Stimulated activated naive B cell treated with anti-CD40 and anti-IgM and Interleukin-4, amounts not matched to agents 10 μg/mL and 1 μg/mL and 100 μg/mL, for 72 hours (primary cell): ENCODE measurements around the gene CHD6.

Experiments
- ATAC-seq, 2 donors: fragments of 150-1000 bp; cut with Tn5 transposase; replicated peaks; 2 replicates each; pipeline ENCODE4 v1.10.0; 2021; ENCODE audit warnings: moderate library complexity in 1 of 2
- DNase-seq: peaks from one replicate; pipeline ENCODE4 v3.0.0; 2021
- H3K27ac Mint-ChIP-seq: one replicate; pipeline ENCODE4 v1.8.0; 2022; ENCODE audit warnings: mild to moderate bottlenecking, mixed read lengths
- H3K27me3 Mint-ChIP-seq, 2 donors: one replicate each; pipeline ENCODE4 v1.8.0; 2022; ENCODE audit warnings: mixed read lengths in 2 of 2
- H3K36me3 Mint-ChIP-seq, 2 donors: one replicate each; pipeline ENCODE4 v1.8.0; 2022; ENCODE audit warnings: mixed read lengths in 2 of 2, mild to moderate bottlenecking in 1 of 2
- H3K4me1 Mint-ChIP-seq, 2 donors: one replicate each; pipeline ENCODE4 v1.8.0; 2022; ENCODE audit warnings: mixed read lengths in 2 of 2, mild to moderate bottlenecking in 1 of 2
- H3K4me3 Mint-ChIP-seq, 2 donors: one replicate each; pipeline ENCODE4 v1.8.0; 2022; ENCODE audit warnings: mild to moderate bottlenecking in 2 of 2, mixed read lengths in 2 of 2, moderate library complexity in 1 of 2
- H3K9me3 Mint-ChIP-seq, 2 donors: one replicate each; pipeline ENCODE4 v1.8.0; 2022; ENCODE audit warnings: mixed read lengths in 2 of 2, mild to moderate bottlenecking in 1 of 2

CHD6 gene

GRCh38 chr20:41631826-41632225 lies 13.6 kb upstream of the CHD6 start:
- H3K36me3 Mint-ChIP-seq, result peaks cover 3 to 4% of the 10 kb centered on the region in 2 donors
- H3K4me1 Mint-ChIP-seq, result peaks cover 7 to 12% of the 10 kb centered on the region in 2 donors
- H3K27ac Mint-ChIP-seq, result no peak overlapping the region
- no peak overlapping the region for H3K4me3 Mint-ChIP-seq
- no peaks in the 10 kb centered on the region for H3K27me3 Mint-ChIP-seq
- H3K9me3 Mint-ChIP-seq, result peaks cover 3 to 4% of the 10 kb centered on the region in 2 donors
- ATAC-seq (no peak), DNase-seq (no peak)

DNA sequence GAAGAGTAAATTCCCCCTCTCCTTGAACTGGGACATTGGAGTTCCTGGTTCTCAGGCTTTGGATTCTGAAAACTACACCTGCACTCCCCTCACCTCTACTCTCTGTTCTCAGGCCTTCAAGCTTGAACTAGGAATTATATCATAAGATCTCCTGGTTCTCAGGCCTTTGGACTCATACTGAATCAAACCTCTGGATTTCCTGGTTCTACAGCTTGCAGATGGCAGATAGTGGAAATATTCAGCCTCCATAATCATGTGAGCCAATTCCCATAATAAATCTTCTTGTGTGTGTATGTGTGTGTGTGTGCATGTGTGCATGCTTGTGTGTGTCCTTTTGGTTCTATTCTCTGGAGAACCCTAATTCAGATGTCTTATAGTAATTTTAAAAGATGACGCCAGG lies 12.7 kb upstream of the CHD6 start:
- no peaks in the 10 kb centered on the region for H3K27me3 Mint-ChIP-seq
- ATAC-seq (no peak), DNase-seq (no peak)
- H3K4me1 Mint-ChIP-seq, result peaks cover 7 to 12% of the 10 kb centered on the region in 2 donors
- no peak overlapping the region for H3K27ac Mint-ChIP-seq
- no peak overlapping the region for H3K4me3 Mint-ChIP-seq
- peaks cover 3 to 4% of the 10 kb centered on the region in 2 donors for H3K36me3 Mint-ChIP-seq
- peaks cover 3 to 4% of the 10 kb centered on the region in 2 donors for H3K9me3 Mint-ChIP-seq

DNA sequence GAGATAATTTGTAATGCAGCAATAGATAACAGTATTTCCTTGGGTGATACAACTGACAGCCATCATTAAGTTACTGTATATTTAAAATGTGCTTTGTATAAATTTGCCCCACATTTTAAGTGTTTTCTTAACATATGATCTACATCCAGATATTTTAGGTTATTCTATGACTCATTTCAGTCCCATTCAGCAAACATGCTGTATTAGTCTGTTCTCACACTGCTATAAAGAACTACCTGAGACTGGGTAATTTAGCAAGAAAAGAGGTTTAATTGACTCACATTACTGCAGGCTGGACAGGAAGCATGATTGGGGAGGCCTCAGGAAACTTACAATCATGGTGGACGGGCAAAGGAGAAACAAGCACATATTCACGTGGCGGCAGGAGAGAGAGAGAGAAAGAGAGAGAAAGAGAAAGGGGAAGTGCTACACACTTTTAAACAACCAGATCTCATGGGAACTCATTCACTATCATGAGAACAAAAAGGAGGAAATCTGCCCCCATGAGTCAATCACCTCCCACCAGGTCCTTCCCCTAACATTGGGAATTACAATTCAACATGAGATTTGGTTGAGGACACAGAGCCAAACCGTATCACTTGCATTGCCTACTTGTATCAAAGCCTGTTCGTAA lies 9.6 kb upstream of the CHD6 start:
- Mint-ChIP-seq H3K4me1 (peaks cover 5 to 6% of the 10 kb centered on the region in 2 donors), H3K27ac (peak overlapping the region; percentile 78), H3K9me3 (peaks cover 3 to 4% of the 10 kb centered on the region in 2 donors), H3K27me3 (no peaks in the 10 kb centered on the region), H3K4me3 (peak overlapping the region in 1 of 2 donors; percentile 36), H3K36me3 (peaks cover 3 to 4% of the 10 kb centered on the region in 2 donors)
- ATAC-seq (peak; percentile 61 to 69), DNase-seq (peak; percentile 8)

- Mint-ChIP-seq H3K4me1 (peaks cover 10 to 11% of the 10 kb centered on the region in 2 donors), H3K36me3 (peaks cover 3 to 4% of the 10 kb centered on the region in 2 donors), H3K4me3 (no peak overlapping the region), H3K27me3 (no peaks in the 10 kb centered on the region), H3K27ac (no peak overlapping the region), H3K9me3 (peaks cover 3 to 4% of the 10 kb centered on the region in 2 donors)
- no peak for ATAC-seq
- no peak for DNase-seq
Observed at GRCh38 chr20:41627001-41627495, 8.9 kb upstream of the CHD6 start.

GRCh38 chr20:41623625-41624375 lies 5.6 kb upstream of the CHD6 start:
- Mint-ChIP-seq H3K4me3 (no peak overlapping the region), H3K9me3 (peaks cover 3 to 4% of the 10 kb centered on the region in 2 donors), H3K36me3 (peaks cover 3 to 4% of the 10 kb centered on the region in 2 donors), H3K27ac (no peak overlapping the region), H3K4me1 (peaks cover 31 to 38% of the 10 kb centered on the region in 2 donors), H3K27me3 (no peaks in the 10 kb centered on the region)
- no peak for ATAC-seq
- no peak for DNase-seq

DNA sequence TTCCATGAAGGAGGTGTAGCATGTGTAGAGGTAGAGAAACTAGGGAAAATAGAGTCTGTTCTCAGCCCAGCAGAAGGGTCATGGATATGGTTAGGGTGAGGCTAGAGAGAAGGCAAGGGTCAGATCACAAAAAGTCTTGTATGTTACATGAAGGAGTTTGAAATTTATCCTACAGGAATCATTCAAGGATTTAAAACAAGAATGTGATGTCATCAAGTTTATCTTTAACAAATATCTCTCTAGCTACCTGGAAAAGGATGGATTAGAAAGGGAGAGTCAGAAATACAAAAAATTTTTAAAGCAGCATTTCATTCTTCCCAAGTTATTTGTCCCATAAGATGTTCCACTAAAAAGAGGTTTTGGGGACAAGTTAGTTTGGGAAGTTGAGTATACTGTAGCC lies 4.4 kb upstream of the CHD6 start:
- no peaks in the 10 kb centered on the region for H3K27me3 Mint-ChIP-seq
- peaks cover 27 to 33% of the 10 kb centered on the region in 2 donors for H3K4me1 Mint-ChIP-seq
- no peak overlapping the region for H3K4me3 Mint-ChIP-seq
- DNase-seq (no peak), ATAC-seq (no peak)
- H3K36me3 Mint-ChIP-seq, result peaks cover under 1% of the 10 kb centered on the region in 2 donors
- no peak overlapping the region for H3K27ac Mint-ChIP-seq
- H3K9me3 Mint-ChIP-seq, result peaks cover under 1% of the 10 kb centered on the region in 2 donors

DNA sequence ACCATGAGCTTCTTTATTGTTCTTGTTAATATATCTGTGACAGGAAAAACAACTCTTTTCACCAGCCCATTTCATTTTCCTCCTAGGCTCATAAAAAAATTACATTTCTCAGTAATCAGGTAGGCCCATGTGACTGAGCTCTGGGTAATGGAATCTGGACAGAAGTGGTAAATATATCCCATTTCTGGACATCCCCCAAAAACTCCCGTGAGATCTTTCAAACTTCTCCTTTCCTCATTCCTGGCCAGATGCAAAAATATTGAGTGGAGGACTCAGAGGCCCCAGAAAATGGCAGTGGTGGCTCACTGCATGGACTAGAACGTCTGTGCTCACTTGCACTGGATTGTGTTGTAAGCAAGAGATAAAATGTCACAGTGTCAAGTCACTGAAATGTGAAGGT lies 3.8 kb upstream of the CHD6 start:
- Mint-ChIP-seq H3K27ac (no peak overlapping the region), H3K4me3 (no peak overlapping the region), H3K27me3 (no peaks in the 10 kb centered on the region), H3K4me1 (peaks cover 30 to 37% of the 10 kb centered on the region in 2 donors), H3K36me3 (no peaks in the 10 kb centered on the region), H3K9me3 (no peaks in the 10 kb centered on the region)
- ATAC-seq, result no peak
- no peak for DNase-seq

- Mint-ChIP-seq H3K27me3 (no peaks in the 10 kb centered on the region), H3K4me1 (peaks cover 34 to 42% of the 10 kb centered on the region in 2 donors), H3K36me3 (peaks cover 0 to 1% of the 10 kb centered on the region in 2 donors), H3K9me3 (no peaks in the 10 kb centered on the region), H3K27ac (no peak overlapping the region), H3K4me3 (no peak overlapping the region)
- DNase-seq, result no peak
- no peak for ATAC-seq
Observed at GRCh38 chr20:41621421-41621820, 3.2 kb upstream of the CHD6 start.

- Mint-ChIP-seq H3K36me3 (peaks cover 0 to 1% of the 10 kb centered on the region in 2 donors), H3K4me3 (peak overlapping the region; percentile 52 to 81), H3K9me3 (no peaks in the 10 kb centered on the region), H3K27ac (no peak overlapping the region), H3K27me3 (no peaks in the 10 kb centered on the region), H3K4me1 (peaks cover 44 to 61% of the 10 kb centered on the region in 2 donors)
- DNase-seq, result no peak
- ATAC-seq, result no peak
Observed at GRCh38 chr20:41619360-41620100, 1.4 kb upstream of the CHD6 start.

DNA sequence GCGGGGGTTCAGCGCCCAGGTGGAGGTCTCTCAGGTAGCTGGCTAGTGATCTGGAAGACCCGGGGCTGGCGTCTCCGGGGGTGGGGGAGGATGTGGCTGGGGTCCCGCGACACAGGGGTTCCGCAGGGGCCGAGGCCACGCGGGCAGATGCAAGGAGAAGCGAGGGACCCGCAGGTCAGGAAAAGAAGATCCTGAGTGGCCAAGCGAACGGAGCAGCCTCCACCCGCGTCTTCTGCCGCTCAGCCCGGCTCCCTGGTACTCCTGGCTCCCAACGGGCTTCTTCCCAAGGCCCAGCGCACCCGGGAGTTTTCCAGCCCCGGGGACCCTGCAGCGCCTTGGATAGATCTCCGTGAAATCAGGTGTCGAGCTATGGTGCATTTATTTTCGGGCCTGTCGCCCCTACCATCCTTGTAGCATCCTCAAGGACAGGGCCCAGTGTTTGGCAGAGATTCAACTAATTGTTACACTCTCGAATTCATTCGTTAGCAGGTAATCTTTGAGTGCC lies 682 bp upstream of the CHD6 start:
- H3K4me3 Mint-ChIP-seq, result peak overlapping the region; percentile 81 to 96

DNA sequence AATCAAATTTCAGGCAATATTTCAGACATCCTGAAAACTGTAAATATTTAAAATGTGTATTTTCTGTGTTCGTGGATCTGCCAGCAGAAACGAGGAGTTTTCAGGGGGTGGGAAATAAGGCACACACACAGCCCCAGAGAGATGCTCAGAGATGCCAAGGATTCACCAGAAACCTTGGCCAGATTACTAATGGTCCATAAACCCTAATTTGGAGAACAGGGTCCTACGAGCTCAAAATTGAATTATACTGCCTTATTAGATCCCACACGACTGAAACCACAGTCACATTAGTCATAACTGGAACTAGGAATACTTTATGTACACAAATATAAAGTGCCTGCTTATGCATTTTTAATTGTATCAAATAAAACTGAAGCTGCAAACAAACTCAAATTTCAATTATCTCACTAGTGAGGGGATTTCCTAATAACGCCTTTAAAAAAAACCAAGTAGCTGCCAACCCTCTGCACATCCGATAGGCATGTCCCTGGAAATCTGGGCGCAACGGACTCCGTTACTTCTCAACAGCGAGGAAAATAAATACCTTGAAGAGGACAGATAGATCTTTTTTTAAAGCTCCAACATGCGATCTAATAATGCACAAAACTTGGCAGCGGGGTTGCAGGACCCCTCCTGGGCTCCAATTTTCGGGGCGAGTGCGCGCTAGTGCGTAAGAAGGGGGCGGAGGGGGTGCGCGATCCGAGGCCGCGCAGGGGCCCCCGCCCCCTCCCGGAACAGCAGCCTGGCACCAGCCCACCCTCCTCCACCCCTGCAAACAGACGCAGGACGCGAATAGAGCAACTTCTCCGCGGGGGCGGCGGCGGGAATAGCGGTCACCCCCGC lies 897 bp downstream of the CHD6 start:
- no peaks in the 10 kb centered on the region for H3K27me3 Mint-ChIP-seq
- H3K4me3 Mint-ChIP-seq, result peak overlapping the region; percentile 87 to 88
- ATAC-seq, result peak; percentile 2 to 4
- H3K9me3 Mint-ChIP-seq, result no peaks in the 10 kb centered on the region
- H3K4me1 Mint-ChIP-seq, result peaks cover 44 to 62% of the 10 kb centered on the region in 2 donors
- no peak for DNase-seq
- H3K27ac Mint-ChIP-seq, result peak overlapping the region; percentile 89
- peaks cover 0 to 1% of the 10 kb centered on the region in 2 donors for H3K36me3 Mint-ChIP-seq

More for the DNA sequence above, 682 bp upstream of the CHD6 start:
- DNase-seq, result no peak
- Mint-ChIP-seq H3K36me3 (peaks cover 0 to 1% of the 10 kb centered on the region in 2 donors), H3K9me3 (no peaks in the 10 kb centered on the region), H3K27me3 (no peaks in the 10 kb centered on the region), H3K27ac (no peak overlapping the region), H3K4me1 (peaks cover 44 to 63% of the 10 kb centered on the region in 2 donors)
- no peak for ATAC-seq

DNA sequence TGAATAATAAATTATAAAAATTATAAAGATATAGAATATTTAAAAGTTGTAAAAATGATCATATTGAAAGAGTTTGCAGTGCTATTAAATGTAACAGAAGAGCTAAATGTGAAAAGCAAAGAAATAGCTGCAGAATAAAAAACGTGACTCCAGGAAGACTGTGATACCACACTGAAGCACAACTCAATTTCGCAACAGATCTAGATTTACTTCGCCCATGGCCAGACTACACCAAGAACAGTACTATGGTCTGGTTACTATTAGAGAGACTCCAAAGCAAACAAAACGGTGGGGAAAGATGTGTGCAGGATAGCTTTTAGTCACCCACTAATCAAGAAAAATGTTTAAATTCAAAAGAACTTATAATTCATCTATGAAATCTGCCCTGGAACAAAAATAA lies 1.9 kb downstream of the CHD6 start:
- H3K4me1 Mint-ChIP-seq, result peaks cover 38 to 59% of the 10 kb centered on the region in 2 donors
- DNase-seq, result no peak
- ATAC-seq, result no peak
- H3K27ac Mint-ChIP-seq, result no peak overlapping the region
- no peaks in the 10 kb centered on the region for H3K9me3 Mint-ChIP-seq
- no peaks in the 10 kb centered on the region for H3K27me3 Mint-ChIP-seq
- H3K4me3 Mint-ChIP-seq, result peak overlapping the region in 1 of 2 donors; percentile 36
- peaks cover 0 to 1% of the 10 kb centered on the region in 2 donors for H3K36me3 Mint-ChIP-seq

DNA sequence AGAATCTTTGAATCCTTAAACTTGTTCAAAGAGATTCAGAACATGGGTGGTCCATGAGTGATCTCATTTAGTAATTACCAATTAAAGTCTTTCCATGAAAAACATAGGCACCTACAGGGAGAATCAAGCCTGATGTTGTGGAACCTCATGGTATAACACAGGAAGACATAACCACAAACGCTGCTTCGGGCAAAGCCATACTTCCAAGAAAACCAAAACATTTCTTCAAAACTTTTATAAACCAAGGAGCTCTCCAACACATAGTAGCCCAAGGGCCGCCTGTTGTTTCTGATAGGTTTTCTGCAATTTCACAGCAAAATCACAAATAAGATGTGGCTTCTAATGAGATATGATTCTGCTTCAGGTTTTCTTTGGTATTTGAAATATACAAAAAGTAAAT lies 2.5 kb downstream of the CHD6 start:
- Mint-ChIP-seq H3K4me1 (peaks cover 32 to 54% of the 10 kb centered on the region in 2 donors), H3K36me3 (peaks cover 0 to 1% of the 10 kb centered on the region in 2 donors), H3K9me3 (no peaks in the 10 kb centered on the region), H3K27ac (no peak overlapping the region), H3K27me3 (no peaks in the 10 kb centered on the region), H3K4me3 (peak overlapping the region in 1 of 2 donors; percentile 25)
- ATAC-seq, result no peak
- no peak for DNase-seq
